GM23338 (cell line): ENCODE results near the gene TMEM132D. TPM values are rescaled to one million over a fixed set of nuclear protein-coding genes. Genes with fewer than 3 reads are reported as not detected.

ENCODE experiments used
- ATAC-seq: fragments of 200-7000 bp; cut with Tn5 transposase; 3 replicates; pipeline ENCODE4 v1.9.1; 2020
- DNase-seq: peaks from one replicate; pipeline ENCODE4 v3.0.0-alpha.2; 2015; ENCODE audit warnings: low spot score
- H2AFZ ChIP-seq: fragments of 200-600 bp; sonication (generic); 2 replicates; pipeline ENCODE4 v1.8.0; 2016; ENCODE audit warnings: antibody characterized with exemption, mild to moderate bottlenecking, moderate library complexity
- H3F3A ChIP-seq: fragments of 200-600 bp; sonication (generic); replicated peaks from 2 replicates; pipeline ENCODE4 v1.8.0; 2017; ENCODE audit warnings: antibody characterized with exemption, mixed run types, low read depth
- H3K27ac ChIP-seq: fragments of 200-600 bp; sonication (generic); 2 replicates; pipeline ENCODE4 v1.6.1; 2016; ENCODE audit warnings: low read depth
- H3K27me3 ChIP-seq: fragments of 200-600 bp; sonication (generic); 2 replicates; pipeline ENCODE4 v1.8.0; 2016; ENCODE audit warnings: mild to moderate bottlenecking, mixed run types, moderate library complexity; ENCODE audit not compliant: insufficient read depth
- H3K36me3 ChIP-seq: fragments of 200-600 bp; sonication (generic); 2 replicates; pipeline ENCODE4 v1.8.0; 2016; ENCODE audit warnings: mild to moderate bottlenecking; ENCODE audit not compliant: insufficient read depth
- H3K4me1 ChIP-seq: fragments of 200-600 bp; sonication (generic); 2 replicates; pipeline ENCODE4 v1.8.0; 2016; ENCODE audit warnings: mild to moderate bottlenecking, moderate library complexity; ENCODE audit not compliant: insufficient read depth
- H3K4me2 ChIP-seq: fragments of 200-600 bp; sonication (generic); 2 replicates; pipeline ENCODE4 v1.7.1; 2017; ENCODE audit warnings: mixed run types
- H3K4me3 ChIP-seq: fragments of 200-600 bp; sonication (generic); 2 replicates; pipeline ENCODE4 v1.6.1; 2016; ENCODE audit warnings: mixed run types
- H3K79me2 ChIP-seq: fragments of 200-600 bp; sonication (generic); replicated peaks from 2 replicates; pipeline ENCODE4 v1.8.0; 2017; ENCODE audit warnings: mild to moderate bottlenecking; ENCODE audit not compliant: insufficient read depth
- H3K9me2 ChIP-seq: fragments of 200-600 bp; sonication (generic); 2 replicates; pipeline ENCODE4 v1.8.0; 2017; ENCODE audit not compliant: insufficient read depth
- H4K20me1 ChIP-seq: fragments of 200-600 bp; sonication (generic); replicated peaks from 2 replicates; pipeline ENCODE4 v1.8.0; 2017; ENCODE audit warnings: mild to moderate bottlenecking; ENCODE audit not compliant: insufficient read depth
- H3K27ac Mint-ChIP-seq: 2 replicates; pipeline ENCODE4 v1.8.0; 2020; ENCODE audit warnings: inconsistent platforms, mild to moderate bottlenecking, moderate library complexity, mixed read lengths
- H3K27me3 Mint-ChIP-seq: 3 replicates; pipeline ENCODE4 v1.8.0; 2022; ENCODE audit warnings: low read depth, mild to moderate bottlenecking, moderate library complexity, mixed read lengths, inconsistent platforms; ENCODE audit not compliant: insufficient read depth, poor library complexity
- H3K36me3 Mint-ChIP-seq: 3 replicates; pipeline ENCODE4 v1.8.0; 2021; ENCODE audit warnings: low read depth, mild to moderate bottlenecking, inconsistent platforms, moderate library complexity, mixed read lengths
- H3K4me1 Mint-ChIP-seq: 3 replicates; pipeline ENCODE4 v1.8.0; 2020; ENCODE audit warnings: mild to moderate bottlenecking, inconsistent platforms, mixed read lengths
- H3K4me3 Mint-ChIP-seq: 3 replicates; pipeline ENCODE4 v1.8.0; 2021; ENCODE audit warnings: moderate library complexity, mild to moderate bottlenecking, inconsistent platforms, mixed read lengths
- H3K9me3 Mint-ChIP-seq: 3 replicates; pipeline ENCODE4 v1.8.0; 2020; ENCODE audit warnings: moderate library complexity, mild to moderate bottlenecking, inconsistent platforms, mixed read lengths
- CREB1 ChIP-seq: fragments of 250-450 bp; sonication (Bioruptor Pico); IDR thresholded peaks from 2 replicates; pipeline ENCODE4 v1.5.0; 2020; ENCODE audit warnings: low read depth, mild to moderate bottlenecking, moderate library complexity
- EZH2phosphoT487 ChIP-seq: fragments of 200-600 bp; sonication (generic); IDR thresholded peaks from one replicate; pipeline ENCODE4 v1.8.1; 2018; ENCODE audit warnings: antibody characterized with exemption; ENCODE audit not compliant: unreplicated experiment
- JUNB ChIP-seq: IDR thresholded peaks from one replicate; pipeline ENCODE4 v1.6.1; 2016; ENCODE audit warnings: antibody characterized with exemption; ENCODE audit not compliant: unreplicated experiment
- NANOG ChIP-seq: IDR thresholded peaks from 2 replicates; pipeline ENCODE4 v1.6.1; 2016; ENCODE audit warnings: antibody characterized with exemption, borderline replicate concordance
- POLR2AphosphoS5 ChIP-seq: IDR thresholded peaks from 2 replicates; pipeline ENCODE4 v1.6.1; 2016; ENCODE audit warnings: antibody characterized with exemption, low read depth
- STAT1 ChIP-seq: IDR thresholded peaks from one replicate; pipeline ENCODE4 v1.6.1; 2016; ENCODE audit warnings: antibody characterized with exemption; ENCODE audit not compliant: unreplicated experiment
- ZNF114 ChIP-seq: fragments of 250-450 bp; sonication (Bioruptor Pico); IDR thresholded peaks from 2 replicates; pipeline ENCODE4 v1.5.0; 2020; ENCODE audit warnings: mild to moderate bottlenecking, moderate library complexity
- polyA plus RNA-seq: library from polyadenylated mRNA; unstranded; fragments of >200 nt; fragmentation: Nextera tagmentation; extraction: Ambion mirVana; gene quantifications from 2 replicates; pipeline ENCODE4 v1.2.1, GENCODE V29; 2016
- total RNA-seq: library from RNA; depleted of rRNA; stranded (reverse); fragments of >200 nt; shearing (Covaris generic); gene quantifications from 2 replicates; pipeline ENCODE4 v1.2.3, GENCODE V29; 2014
- TF ChIP-seq, protein P1 (sequence below): fragments of 250-450 bp; sonication (Bioruptor Pico); IDR thresholded peaks from 2 replicates; pipeline ENCODE4 v1.5.0; 2020; ENCODE audit warnings: mild to moderate bottlenecking, moderate library complexity
- TF ChIP-seq, protein P2 (sequence below): IDR thresholded peaks from one replicate; pipeline ENCODE4 v1.6.1; 2018; ENCODE audit warnings: antibody characterized with exemption; ENCODE audit not compliant: unreplicated experiment
- TF ChIP-seq, protein P3 (sequence below), 2 experiments: fragments of 200-600 bp in 1 of 2; sonication (generic) in 1 of 2; conservative IDR thresholded peaks; 2 replicates each; pipeline versions ENCODE4 v1.5.1 to v1.6.1; 2016 to 2017; ENCODE audit warnings: antibody characterized with exemption in 2 of 2, low read depth in 2 of 2, mild to moderate bottlenecking in 2 of 2, moderate library complexity in 1 of 2

TMEM132D gene
- total and polyA plus RNA-seq, 2 experiments from 2014 or later = 0.44 to 5.3 TPM

DNA sequence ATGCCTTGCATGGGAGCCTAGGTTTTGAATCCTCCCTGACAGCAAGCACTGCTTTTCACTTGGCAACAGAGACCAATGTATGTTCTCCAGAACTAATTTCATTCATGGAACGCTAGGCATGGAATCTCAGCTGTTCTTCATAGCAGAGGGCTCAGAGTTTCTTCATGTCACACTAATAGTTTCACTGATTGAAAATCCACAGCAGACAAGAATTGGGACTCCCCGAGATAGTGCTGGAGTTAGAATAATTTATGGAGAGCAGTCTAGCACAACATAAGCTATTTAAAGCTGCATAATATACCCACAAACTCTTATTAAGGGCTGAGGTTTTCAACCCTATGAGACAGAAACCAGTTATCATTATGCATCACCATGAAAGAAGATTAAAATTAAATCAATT is 342.5 kb downstream of the TMEM132D start (continued):
- TF ChIP-seq, protein P1, sequence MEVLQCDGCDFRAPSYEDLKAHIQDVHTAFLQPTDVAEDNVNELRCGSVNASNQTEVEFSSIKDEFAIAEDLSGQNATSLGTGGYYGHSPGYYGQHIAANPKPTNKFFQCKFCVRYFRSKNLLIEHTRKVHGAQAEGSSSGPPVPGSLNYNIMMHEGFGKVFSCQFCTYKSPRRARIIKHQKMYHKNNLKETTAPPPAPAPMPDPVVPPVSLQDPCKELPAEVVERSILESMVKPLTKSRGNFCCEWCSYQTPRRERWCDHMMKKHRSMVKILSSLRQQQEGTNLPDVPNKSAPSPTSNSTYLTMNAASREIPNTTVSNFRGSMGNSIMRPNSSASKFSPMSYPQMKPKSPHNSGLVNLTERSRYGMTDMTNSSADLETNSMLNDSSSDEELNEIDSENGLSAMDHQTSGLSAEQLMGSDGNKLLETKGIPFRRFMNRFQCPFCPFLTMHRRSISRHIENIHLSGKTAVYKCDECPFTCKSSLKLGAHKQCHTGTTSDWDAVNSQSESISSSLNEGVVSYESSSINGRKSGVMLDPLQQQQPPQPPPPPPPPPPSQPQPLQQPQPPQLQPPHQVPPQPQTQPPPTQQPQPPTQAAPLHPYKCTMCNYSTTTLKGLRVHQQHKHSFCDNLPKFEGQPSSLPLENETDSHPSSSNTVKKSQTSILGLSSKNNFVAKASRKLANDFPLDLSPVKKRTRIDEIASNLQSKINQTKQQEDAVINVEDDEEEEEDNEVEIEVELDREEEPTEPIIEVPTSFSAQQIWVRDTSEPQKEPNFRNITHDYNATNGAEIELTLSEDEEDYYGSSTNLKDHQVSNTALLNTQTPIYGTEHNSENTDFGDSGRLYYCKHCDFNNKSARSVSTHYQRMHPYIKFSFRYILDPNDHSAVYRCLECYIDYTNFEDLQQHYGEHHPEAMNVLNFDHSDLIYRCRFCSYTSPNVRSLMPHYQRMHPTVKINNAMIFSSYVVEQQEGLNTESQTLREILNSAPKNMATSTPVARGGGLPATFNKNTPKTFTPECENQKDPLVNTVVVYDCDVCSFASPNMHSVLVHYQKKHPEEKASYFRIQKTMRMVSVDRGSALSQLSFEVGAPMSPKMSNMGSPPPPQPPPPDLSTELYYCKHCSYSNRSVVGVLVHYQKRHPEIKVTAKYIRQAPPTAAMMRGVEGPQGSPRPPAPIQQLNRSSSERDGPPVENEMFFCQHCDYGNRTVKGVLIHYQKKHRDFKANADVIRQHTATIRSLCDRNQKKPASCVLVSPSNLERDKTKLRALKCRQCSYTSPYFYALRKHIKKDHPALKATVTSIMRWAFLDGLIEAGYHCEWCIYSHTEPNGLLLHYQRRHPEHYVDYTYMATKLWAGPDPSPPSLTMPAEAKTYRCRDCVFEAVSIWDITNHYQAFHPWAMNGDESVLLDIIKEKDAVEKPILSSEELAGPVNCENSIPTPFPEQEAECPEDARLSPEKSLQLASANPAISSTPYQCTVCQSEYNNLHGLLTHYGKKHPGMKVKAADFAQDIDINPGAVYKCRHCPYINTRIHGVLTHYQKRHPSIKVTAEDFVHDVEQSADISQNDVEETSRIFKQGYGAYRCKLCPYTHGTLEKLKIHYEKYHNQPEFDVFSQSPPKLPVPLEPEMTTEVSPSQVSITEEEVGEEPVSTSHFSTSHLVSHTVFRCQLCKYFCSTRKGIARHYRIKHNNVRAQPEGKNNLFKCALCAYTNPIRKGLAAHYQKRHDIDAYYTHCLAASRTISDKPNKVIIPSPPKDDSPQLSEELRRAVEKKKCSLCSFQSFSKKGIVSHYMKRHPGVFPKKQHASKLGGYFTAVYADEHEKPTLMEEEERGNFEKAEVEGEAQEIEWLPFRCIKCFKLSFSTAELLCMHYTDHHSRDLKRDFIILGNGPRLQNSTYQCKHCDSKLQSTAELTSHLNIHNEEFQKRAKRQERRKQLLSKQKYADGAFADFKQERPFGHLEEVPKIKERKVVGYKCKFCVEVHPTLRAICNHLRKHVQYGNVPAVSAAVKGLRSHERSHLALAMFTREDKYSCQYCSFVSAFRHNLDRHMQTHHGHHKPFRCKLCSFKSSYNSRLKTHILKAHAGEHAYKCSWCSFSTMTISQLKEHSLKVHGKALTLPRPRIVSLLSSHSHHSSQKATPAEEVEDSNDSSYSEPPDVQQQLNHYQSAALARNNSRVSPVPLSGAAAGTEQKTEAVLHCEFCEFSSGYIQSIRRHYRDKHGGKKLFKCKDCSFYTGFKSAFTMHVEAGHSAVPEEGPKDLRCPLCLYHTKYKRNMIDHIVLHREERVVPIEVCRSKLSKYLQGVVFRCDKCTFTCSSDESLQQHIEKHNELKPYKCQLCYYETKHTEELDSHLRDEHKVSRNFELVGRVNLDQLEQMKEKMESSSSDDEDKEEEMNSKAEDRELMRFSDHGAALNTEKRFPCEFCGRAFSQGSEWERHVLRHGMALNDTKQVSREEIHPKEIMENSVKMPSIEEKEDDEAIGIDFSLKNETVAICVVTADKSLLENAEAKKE (CRISPR knock-in tag) = no peak
- TF ChIP-seq, protein P2, sequence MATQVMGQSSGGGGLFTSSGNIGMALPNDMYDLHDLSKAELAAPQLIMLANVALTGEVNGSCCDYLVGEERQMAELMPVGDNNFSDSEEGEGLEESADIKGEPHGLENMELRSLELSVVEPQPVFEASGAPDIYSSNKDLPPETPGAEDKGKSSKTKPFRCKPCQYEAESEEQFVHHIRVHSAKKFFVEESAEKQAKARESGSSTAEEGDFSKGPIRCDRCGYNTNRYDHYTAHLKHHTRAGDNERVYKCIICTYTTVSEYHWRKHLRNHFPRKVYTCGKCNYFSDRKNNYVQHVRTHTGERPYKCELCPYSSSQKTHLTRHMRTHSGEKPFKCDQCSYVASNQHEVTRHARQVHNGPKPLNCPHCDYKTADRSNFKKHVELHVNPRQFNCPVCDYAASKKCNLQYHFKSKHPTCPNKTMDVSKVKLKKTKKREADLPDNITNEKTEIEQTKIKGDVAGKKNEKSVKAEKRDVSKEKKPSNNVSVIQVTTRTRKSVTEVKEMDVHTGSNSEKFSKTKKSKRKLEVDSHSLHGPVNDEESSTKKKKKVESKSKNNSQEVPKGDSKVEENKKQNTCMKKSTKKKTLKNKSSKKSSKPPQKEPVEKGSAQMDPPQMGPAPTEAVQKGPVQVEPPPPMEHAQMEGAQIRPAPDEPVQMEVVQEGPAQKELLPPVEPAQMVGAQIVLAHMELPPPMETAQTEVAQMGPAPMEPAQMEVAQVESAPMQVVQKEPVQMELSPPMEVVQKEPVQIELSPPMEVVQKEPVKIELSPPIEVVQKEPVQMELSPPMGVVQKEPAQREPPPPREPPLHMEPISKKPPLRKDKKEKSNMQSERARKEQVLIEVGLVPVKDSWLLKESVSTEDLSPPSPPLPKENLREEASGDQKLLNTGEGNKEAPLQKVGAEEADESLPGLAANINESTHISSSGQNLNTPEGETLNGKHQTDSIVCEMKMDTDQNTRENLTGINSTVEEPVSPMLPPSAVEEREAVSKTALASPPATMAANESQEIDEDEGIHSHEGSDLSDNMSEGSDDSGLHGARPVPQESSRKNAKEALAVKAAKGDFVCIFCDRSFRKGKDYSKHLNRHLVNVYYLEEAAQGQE = no peak
- TF ChIP-seq JUNB (no peak), ZNF114 (CRISPR knock-in tag) (no peak), EZH2phosphoT487 (no peak)

DNA sequence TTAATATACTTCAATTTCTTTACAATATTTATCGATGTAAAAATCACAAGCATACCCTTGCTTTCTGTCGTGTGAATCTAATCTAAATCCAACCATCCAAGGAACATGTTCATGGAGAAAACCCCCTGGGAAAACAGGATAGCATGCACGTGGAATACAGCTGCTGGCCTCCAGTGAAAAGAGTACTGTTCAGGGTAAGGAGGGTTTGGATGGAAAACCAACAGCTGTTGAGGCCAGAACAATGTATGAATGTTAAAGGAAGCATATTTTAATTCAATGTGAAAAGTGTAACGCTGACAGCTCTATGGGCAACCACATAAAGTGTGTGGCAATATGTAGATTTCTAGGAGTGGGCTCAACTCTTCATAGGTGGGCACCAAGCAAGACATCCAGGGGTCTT is 344.0 kb downstream of the TMEM132D start:
- Mint-ChIP-seq H3K4me1 (no peaks in the 10 kb centered on the region), H3K9me3 (peaks cover 98% of the 10 kb centered on the region), H3K36me3 (peaks cover 37% of the 10 kb centered on the region), H3K4me3 (no peak overlapping the region), H3K27ac (no peak overlapping the region), H3K27me3 (no peaks in the 10 kb centered on the region)
- Histone ChIP-seq H3K27ac (no peak overlapping the region), H3K79me2 (no peaks in the 10 kb centered on the region), H4K20me1 (no peaks in the 10 kb centered on the region), H3K36me3 (no peaks in the 10 kb centered on the region), H3K9me2 (no peaks in the 10 kb centered on the region), H3K4me3 (no peak overlapping the region), H3K27me3 (no peaks in the 10 kb centered on the region), H2AFZ (no peak overlapping the region), H3F3A (no peaks in the 10 kb centered on the region), H3K4me2 (no peak overlapping the region), H3K4me1 (no peaks in the 10 kb centered on the region)
- no peak for DNase-seq
- ATAC-seq = no peak
- TF ChIP-seq NANOG (no peak), CREB1 (CRISPR knock-in tag) (no peak), POLR2AphosphoS5 (no peak), STAT1 (no peak)
- TF ChIP-seq, protein P3, sequence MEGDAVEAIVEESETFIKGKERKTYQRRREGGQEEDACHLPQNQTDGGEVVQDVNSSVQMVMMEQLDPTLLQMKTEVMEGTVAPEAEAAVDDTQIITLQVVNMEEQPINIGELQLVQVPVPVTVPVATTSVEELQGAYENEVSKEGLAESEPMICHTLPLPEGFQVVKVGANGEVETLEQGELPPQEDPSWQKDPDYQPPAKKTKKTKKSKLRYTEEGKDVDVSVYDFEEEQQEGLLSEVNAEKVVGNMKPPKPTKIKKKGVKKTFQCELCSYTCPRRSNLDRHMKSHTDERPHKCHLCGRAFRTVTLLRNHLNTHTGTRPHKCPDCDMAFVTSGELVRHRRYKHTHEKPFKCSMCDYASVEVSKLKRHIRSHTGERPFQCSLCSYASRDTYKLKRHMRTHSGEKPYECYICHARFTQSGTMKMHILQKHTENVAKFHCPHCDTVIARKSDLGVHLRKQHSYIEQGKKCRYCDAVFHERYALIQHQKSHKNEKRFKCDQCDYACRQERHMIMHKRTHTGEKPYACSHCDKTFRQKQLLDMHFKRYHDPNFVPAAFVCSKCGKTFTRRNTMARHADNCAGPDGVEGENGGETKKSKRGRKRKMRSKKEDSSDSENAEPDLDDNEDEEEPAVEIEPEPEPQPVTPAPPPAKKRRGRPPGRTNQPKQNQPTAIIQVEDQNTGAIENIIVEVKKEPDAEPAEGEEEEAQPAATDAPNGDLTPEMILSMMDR (conservative IDR thresholded peaks at IDR 0.05; ENCODE audit: low read depth in 2 of 2) = no peak
